GM21381 (cell line): ENCODE measurements around the gene CEP290.

Source experiments
- ATAC-seq: cut with Tn5 transposase; IDR thresholded peaks from one replicate; pipeline ENCODE4 v1.9.1; 2021; ENCODE audit warnings: mild to moderate bottlenecking, moderate library complexity; ENCODE audit not compliant: unreplicated experiment

CEP290 gene, protein sequence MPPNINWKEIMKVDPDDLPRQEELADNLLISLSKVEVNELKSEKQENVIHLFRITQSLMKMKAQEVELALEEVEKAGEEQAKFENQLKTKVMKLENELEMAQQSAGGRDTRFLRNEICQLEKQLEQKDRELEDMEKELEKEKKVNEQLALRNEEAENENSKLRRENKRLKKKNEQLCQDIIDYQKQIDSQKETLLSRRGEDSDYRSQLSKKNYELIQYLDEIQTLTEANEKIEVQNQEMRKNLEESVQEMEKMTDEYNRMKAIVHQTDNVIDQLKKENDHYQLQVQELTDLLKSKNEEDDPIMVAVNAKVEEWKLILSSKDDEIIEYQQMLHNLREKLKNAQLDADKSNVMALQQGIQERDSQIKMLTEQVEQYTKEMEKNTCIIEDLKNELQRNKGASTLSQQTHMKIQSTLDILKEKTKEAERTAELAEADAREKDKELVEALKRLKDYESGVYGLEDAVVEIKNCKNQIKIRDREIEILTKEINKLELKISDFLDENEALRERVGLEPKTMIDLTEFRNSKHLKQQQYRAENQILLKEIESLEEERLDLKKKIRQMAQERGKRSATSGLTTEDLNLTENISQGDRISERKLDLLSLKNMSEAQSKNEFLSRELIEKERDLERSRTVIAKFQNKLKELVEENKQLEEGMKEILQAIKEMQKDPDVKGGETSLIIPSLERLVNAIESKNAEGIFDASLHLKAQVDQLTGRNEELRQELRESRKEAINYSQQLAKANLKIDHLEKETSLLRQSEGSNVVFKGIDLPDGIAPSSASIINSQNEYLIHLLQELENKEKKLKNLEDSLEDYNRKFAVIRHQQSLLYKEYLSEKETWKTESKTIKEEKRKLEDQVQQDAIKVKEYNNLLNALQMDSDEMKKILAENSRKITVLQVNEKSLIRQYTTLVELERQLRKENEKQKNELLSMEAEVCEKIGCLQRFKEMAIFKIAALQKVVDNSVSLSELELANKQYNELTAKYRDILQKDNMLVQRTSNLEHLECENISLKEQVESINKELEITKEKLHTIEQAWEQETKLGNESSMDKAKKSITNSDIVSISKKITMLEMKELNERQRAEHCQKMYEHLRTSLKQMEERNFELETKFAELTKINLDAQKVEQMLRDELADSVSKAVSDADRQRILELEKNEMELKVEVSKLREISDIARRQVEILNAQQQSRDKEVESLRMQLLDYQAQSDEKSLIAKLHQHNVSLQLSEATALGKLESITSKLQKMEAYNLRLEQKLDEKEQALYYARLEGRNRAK (N-terminal part only)

GRCh38 chr12:88141774-88142609 lies at the start of gene CEP290, which contains the start of gene TMTC3:
Gene CEP290 (minus strand): TSS chr12:88142088. CDS start chr12:88141307, 781 bp downstream.
Gene TMTC3 (plus strand): TSS chr12:88142307. CDS start chr12:88148316, 6,009 bp downstream.
- peak; percentile 96 for ATAC-seq

GRCh38 chr12:88188180-88188579 lies 46.3 kb upstream of the CEP290 start:
- ATAC-seq = no peak

- no peak for ATAC-seq
These were observed 45.7 kb upstream of the CEP290 start for GRCh38 chr12:88187571-88187970.

DNA sequence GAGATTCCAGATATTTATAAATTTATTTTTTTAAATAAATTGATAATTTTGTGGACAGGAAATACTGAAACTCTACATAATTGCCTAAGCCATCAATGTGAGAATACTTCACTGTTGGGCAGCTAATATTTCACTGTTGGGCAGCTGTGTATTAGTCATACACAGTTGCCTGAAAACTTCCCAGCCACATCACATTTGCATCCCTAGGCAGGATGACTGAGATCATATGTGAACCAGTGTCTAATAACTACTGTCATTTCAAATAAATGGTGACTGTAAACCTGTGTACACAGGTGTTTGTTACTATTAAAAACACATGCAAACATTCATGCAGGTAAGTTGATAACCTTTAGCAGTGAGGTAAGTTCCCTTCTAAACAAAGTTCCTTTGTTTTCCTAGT lies 44.1 kb upstream of the CEP290 start:
- ATAC-seq = peak; percentile 86

- ATAC-seq = no peak
These were observed 43.4 kb upstream of the CEP290 start for GRCh38 chr12:88185279-88185678.

- ATAC-seq = no peak
These were observed 42.3 kb upstream of the CEP290 start for GRCh38 chr12:88184196-88184595.

- ATAC-seq = no peak
These were observed 40.5 kb upstream of the CEP290 start for GRCh38 chr12:88182416-88182815.

DNA sequence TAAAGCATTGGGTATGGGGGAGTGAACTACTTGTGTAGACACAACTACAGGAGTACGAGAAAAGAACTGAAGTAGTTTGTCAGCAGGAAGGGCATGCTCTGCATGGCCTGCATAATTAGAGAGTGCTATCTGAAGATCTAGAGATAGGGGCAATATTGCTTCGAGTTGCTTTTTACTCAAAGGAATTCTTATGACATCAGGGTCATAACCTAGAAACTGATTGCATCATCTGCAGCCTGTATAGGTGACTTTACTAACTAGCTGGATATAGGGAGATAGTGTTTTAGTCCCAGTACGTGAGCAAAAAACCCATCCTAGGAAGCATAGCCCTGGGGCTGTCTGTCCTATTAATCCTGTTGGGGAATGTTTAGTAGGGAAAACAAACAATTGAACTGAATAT lies 40.0 kb upstream of the CEP290 start:
- ATAC-seq = no peak

DNA sequence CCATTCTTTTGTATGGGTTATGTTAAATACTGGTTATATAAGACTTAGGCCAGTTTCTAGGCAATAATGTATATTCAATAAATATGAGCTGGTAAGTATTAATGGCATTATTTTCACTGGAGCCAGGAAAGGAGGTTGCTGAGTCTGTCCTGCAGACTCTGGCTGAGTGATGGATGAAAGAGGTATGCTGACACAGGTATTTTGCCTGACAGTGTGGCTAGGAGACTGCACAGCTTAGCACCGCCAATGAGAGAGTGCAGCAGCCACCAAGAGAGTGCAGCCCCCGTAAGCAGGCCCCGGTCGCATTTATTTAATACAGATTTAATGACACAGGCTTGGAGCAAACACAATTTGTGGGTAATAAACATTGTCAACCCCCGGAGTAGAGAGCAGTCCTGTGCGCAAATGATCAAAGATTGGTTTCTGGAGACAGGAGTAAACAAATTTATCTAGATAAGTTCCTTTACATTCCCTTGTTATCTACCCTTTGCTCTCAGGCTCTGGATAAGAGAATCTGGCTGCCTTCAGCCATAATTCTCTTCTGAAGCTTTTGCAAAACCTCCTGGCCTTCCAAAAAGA lies 37.6 kb upstream of the CEP290 start:
- ATAC-seq = no peak

DNA sequence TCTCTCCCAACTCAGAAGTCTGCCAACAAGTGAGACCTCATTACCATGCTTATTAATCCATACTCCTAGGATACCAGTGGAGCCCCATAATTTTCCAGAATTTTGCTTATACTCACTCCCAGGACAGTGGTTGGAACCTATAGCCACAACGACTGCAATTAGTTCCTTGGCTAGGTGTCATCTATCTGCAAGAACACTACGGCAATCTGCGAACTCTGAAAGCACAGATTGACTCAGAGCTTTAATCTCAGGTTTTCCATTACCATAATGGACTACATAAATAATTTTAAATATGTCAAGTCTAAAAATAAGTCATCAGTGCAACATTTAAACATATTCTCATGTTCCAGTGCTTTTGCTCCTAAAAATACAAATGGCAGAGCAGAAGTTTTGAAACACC lies 33.7 kb upstream of the CEP290 start:
- no peak for ATAC-seq

DNA sequence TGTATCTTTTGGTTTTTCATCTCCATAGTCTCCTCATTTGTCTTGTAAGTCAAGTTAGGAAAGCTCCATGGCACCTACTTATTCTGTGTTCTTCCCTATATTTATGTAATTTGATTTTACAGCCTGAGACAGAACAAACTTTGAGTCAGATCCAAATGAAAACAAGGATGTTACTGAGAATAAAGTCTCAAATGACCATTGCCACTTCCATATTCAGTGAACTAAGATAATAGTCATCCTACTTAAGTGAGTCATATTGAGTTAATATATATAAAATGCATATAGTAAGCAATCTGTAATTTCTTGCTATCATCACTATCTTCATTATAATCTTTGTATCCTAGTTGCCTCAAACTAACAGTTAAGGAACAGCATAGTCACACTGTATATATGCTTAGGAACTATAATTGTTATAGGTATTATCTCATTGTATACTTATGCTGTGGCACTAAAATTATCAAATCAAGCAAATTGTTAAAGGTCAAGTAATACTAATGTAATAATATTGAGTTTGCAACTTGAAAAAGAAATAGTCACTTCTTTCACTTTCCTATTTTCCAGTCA lies 31.0 kb upstream of the CEP290 start:
- ATAC-seq = no peak

GRCh38 chr12:88167384-88167783 lies 25.5 kb upstream of the CEP290 start:
- no peak for ATAC-seq

DNA sequence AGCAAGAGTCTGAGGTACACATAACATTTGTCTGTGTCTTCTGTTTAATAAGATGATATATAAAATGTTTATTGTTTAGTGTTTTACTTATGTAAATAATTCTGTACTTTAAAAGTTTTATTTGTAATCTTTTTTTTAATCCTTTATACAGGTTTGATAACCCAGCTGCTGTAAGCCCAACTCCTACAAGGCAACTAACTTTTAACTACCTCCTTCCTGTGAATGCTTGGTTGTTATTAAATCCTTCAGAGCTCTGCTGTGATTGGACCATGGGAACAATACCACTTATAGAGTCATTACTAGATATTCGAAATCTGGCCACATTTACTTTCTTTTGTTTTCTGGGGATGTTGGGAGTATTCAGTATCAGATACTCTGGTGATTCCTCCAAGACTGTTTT lies 24.3 kb upstream of the CEP290 start:
- no peak for ATAC-seq

DNA sequence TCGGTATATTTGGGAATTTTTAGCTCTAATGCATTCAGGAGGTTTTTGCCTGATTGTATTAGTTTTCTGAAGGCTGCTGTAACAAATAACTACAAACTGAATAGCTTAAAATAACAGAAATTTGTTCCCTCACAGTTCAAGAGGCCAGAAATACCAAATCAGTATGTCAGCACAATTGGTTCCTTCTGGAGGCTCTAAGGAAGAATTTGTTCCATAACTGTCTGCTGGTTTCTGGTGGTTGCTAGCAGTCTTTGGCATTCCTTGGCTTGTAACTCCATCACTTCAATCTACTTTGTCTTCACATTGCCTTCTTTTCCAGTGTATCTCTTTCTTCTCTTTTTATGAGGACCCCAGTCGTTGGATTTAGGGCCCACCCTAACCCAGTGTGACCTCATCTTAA lies 21.5 kb upstream of the CEP290 start:
- no peak for ATAC-seq

GRCh38 chr12:88156075-88156654 lies 14.3 kb upstream of the CEP290 start:
- ATAC-seq = no peak

DNA sequence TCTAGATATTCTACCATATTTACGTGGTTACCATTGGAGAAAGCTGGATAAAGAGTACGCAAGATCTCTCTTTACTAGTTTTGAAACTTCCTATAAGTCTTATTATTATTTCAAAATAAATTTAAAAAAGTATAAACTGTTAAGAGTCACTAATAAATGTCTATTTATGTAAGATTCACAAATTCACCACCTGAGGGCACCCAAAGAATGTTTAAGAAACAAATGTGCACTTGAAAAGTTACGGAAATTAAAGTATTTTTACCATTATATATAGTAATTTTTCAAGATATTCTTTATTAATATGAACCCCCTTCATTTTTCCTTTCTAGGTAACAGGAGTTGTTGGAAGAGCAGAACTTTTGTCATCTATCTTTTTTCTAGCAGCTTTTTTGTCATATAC lies 12.1 kb upstream of the CEP290 start:
- no peak for ATAC-seq

DNA sequence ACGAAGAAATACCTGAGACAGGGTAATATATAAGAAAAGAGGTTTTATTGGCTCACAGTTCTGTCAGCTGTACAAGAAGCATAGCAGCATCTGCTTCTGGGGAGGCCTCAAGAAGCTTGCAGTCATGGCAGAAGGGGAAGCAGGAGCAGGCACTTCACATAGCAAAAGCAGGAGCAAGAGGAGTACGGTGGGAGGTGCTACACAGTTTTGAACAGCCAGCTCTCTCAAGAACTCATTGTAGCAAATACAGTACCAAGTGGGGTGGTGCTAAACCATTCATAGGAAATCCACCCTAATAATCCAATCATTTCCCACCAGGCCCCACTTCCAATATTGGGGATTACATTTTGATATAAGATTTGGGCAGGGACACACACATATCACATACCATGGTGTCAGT lies 8.2 kb upstream of the CEP290 start:
- no peak for ATAC-seq

- no peak for ATAC-seq
These were observed 3.9 kb upstream of the CEP290 start for GRCh38 chr12:88145567-88146505.
